IMR-90 (cell line): ENCODE results near the gene DRAP1. TPM values are rescaled to one million over a fixed set of nuclear protein-coding genes. Genes with fewer than 3 reads are reported as not detected.

Source experiments
- ATAC-seq: fragments of 200-7000 bp; cut with Tn5 transposase; 2 replicates; pipeline ENCODE4 v1.9.1; 2020; ENCODE audit warnings: low read depth, mild to moderate bottlenecking, moderate library complexity
- BruUV-seq: library from RNA; stranded (reverse); fragments of 400-500 nt; replicated peaks from 2 replicates; lab custom pipeline; 2021; lab: Mats Ljungman, UMichigan
- CTCF ChIA-PET: fragments of 300-600 bp; formaldehyde crosslinking; extraction: SDS; loops from one replicate; lab custom pipeline; 2021; ENCODE audit warnings: antibody characterized with exemption; lab: Yijun Ruan, JAX
- POLR2A ChIA-PET: fragments of 300-600 bp; sonication (Branson Sonifier 250); formaldehyde crosslinking; loops from one replicate; lab custom pipeline; 2022; ENCODE audit warnings: antibody characterized with exemption; ENCODE audit not compliant: unreplicated experiment; lab: Charles Lee
- DNase-seq: peaks from one replicate; pipeline ENCODE4 v3.0.0; 2013
- H2AFZ ChIP-seq: replicated peaks from 2 replicates; pipeline ENCODE3; 2013; ENCODE audit warnings: low read length, mild to moderate bottlenecking; ENCODE audit not compliant: poor library complexity
- H2AK5ac ChIP-seq: 2 replicates; pipeline ENCODE4 v1.6.1; 2013; ENCODE audit warnings: low read depth, low read length, inconsistent platforms
- H2AK9ac ChIP-seq: replicated peaks from 2 replicates; pipeline ENCODE3; 2013; ENCODE audit warnings: mild to moderate bottlenecking, low read depth, low read length, moderate library complexity; ENCODE audit not compliant: poor library complexity
- H2BK120ac ChIP-seq: 2 replicates; pipeline ENCODE4 v1.6.1; 2013; ENCODE audit warnings: low read depth, low read length, inconsistent platforms
- H2BK15ac ChIP-seq: 3 replicates; pipeline ENCODE4 v1.6.1; 2013; ENCODE audit warnings: low read depth, low read length, inconsistent platforms
- H2BK20ac ChIP-seq: 2 replicates; pipeline ENCODE4 v1.6.1; 2013; ENCODE audit warnings: low read depth, mild to moderate bottlenecking, inconsistent platforms, low read length, moderate library complexity
- H2BK5ac ChIP-seq: 2 replicates; pipeline ENCODE4 v1.6.1; 2013; ENCODE audit warnings: mild to moderate bottlenecking, low read depth, low read length, inconsistent platforms; ENCODE audit not compliant: poor library complexity, severe bottlenecking
- H3K14ac ChIP-seq: replicated peaks from 2 replicates; pipeline ENCODE4 v1.6.1; 2013; ENCODE audit warnings: low read depth, low read length, inconsistent platforms
- H3K18ac ChIP-seq: 2 replicates; pipeline ENCODE4 v1.6.1; 2013; ENCODE audit warnings: low read depth, low read length, control low read depth
- H3K23ac ChIP-seq: 2 replicates; pipeline ENCODE4 v1.6.1; 2013; ENCODE audit warnings: low read depth, low read length, inconsistent platforms
- H3K27ac ChIP-seq: 2 replicates; pipeline ENCODE4 v1.5.1; 2013; ENCODE audit warnings: mild to moderate bottlenecking, control low read depth, low read length; ENCODE audit not compliant: insufficient read depth
- H3K27me3 ChIP-seq: 2 replicates; pipeline ENCODE4 v1.6.1; 2013; ENCODE audit warnings: low read length; ENCODE audit not compliant: control insufficient read depth, insufficient read depth
- H3K36me3 ChIP-seq: 2 replicates; pipeline ENCODE4 v1.6.1; 2013; ENCODE audit warnings: low read length, mixed read lengths; ENCODE audit not compliant: control insufficient read depth, insufficient read depth
- H3K4ac ChIP-seq: 2 replicates; pipeline ENCODE4 v1.6.1; 2013; ENCODE audit warnings: low read depth, low read length, inconsistent platforms
- H3K4me1 ChIP-seq: 2 replicates; pipeline ENCODE4 v1.6.1; 2013; ENCODE audit warnings: low read length, mixed read lengths; ENCODE audit not compliant: control insufficient read depth, insufficient read depth
- H3K4me2 ChIP-seq: 2 replicates; pipeline ENCODE4 v1.6.1; 2013; ENCODE audit warnings: low read depth, mild to moderate bottlenecking, control low read depth, low read length, moderate library complexity
- H3K4me3 ChIP-seq: 2 replicates; pipeline ENCODE4 v1.5.1; 2013; ENCODE audit warnings: low read depth, mild to moderate bottlenecking, control low read depth, low read length, moderate library complexity; ENCODE audit not compliant: insufficient read depth
- H3K56ac ChIP-seq: 2 replicates; pipeline ENCODE4 v1.6.1; 2013; ENCODE audit warnings: low read length, inconsistent platforms; ENCODE audit not compliant: insufficient read depth; ENCODE audit errors: extremely low read depth
- H3K79me1 ChIP-seq, 2 experiments: 2 replicates each; pipeline ENCODE4 v1.6.1; 2013; ENCODE audit warnings: low read length in 2 of 2, inconsistent platforms in 1 of 2, low read depth in 1 of 2
- H3K9ac ChIP-seq: 2 replicates; pipeline ENCODE4 v1.6.1; 2013; ENCODE audit warnings: low read depth, low read length, control low read depth
- H3K9me1 ChIP-seq: 2 replicates; pipeline ENCODE4 v1.6.1; 2013; ENCODE audit warnings: low read length, inconsistent platforms; ENCODE audit not compliant: insufficient read depth
- H3K9me3 ChIP-seq: 2 replicates; pipeline ENCODE4 v1.6.1; 2013; ENCODE audit warnings: low read length; ENCODE audit not compliant: control insufficient read depth, insufficient read depth
- H4K20me1 ChIP-seq: 2 replicates; pipeline ENCODE4 v1.6.1; 2013; ENCODE audit warnings: low read length, inconsistent platforms; ENCODE audit not compliant: insufficient read depth
- H4K5ac ChIP-seq: 2 replicates; pipeline ENCODE4 v1.6.1; 2013; ENCODE audit warnings: mild to moderate bottlenecking, low read depth, low read length, control low read depth
- H4K8ac ChIP-seq, 2 experiments: 2 replicates each; pipeline ENCODE4 v1.6.1; 2013; ENCODE audit warnings: low read depth in 2 of 2, low read length in 2 of 2, control low read depth in 1 of 2, inconsistent platforms in 1 of 2
- H4K91ac ChIP-seq: 2 replicates; pipeline ENCODE4 v1.6.1; 2013; ENCODE audit warnings: low read depth, low read length, inconsistent platforms; ENCODE audit not compliant: insufficient read depth
- BHLHE40 ChIP-seq: fragments of 150-350 bp; IDR thresholded peaks from 2 replicates; pipeline ENCODE4 v1.6.1; 2016; ENCODE audit warnings: mild to moderate bottlenecking, low read depth, low read length
- CEBPB ChIP-seq: IDR thresholded peaks from 2 replicates; pipeline ENCODE4 v1.6.1; 2012; ENCODE audit warnings: low read depth, low read length, improper control_type of control experiment
- CHD1 ChIP-seq: IDR thresholded peaks from 2 replicates; pipeline ENCODE4 v1.6.1; 2012; ENCODE audit warnings: low read depth, low read length, improper control_type of control experiment
- FOS ChIP-seq: fragments of 150-350 bp; IDR thresholded peaks from 2 replicates; pipeline ENCODE4 v1.6.1; 2016; ENCODE audit warnings: low read depth, low read length
- MAFK ChIP-seq: IDR thresholded peaks from 2 replicates; pipeline ENCODE4 v1.6.1; 2012; ENCODE audit warnings: low read depth, low read length, improper control_type of control experiment
- MXI1 ChIP-seq: IDR thresholded peaks from 2 replicates; pipeline ENCODE4 v1.6.1; 2012; ENCODE audit warnings: low read depth, mild to moderate bottlenecking, low read length, moderate library complexity, borderline replicate concordance
- NFE2L2 ChIP-seq: fragments of 150-350 bp; IDR thresholded peaks from 2 replicates; pipeline ENCODE4 v1.6.1; 2016; ENCODE audit warnings: low read depth, mild to moderate bottlenecking, low read length
- POLR2A ChIP-seq: IDR thresholded peaks from 2 replicates; pipeline ENCODE4 v1.6.1; 2012; ENCODE audit warnings: mild to moderate bottlenecking, low read depth, low read length
- RAD21 ChIP-seq: IDR thresholded peaks from 2 replicates; pipeline ENCODE4 v1.6.1; 2012; ENCODE audit warnings: low read length, improper control_type of control experiment
- RCOR1 ChIP-seq: IDR thresholded peaks from 2 replicates; pipeline ENCODE4 v1.6.1; 2012; ENCODE audit warnings: mild to moderate bottlenecking, low read length, improper control_type of control experiment; ENCODE audit not compliant: insufficient replicate concordance
- RFX5 ChIP-seq: IDR thresholded peaks from 2 replicates; pipeline ENCODE4 v1.8.0; 2012; ENCODE audit warnings: low read depth, mild to moderate bottlenecking, low read length, moderate library complexity
- SMC3 ChIP-seq: fragments of 150-350 bp; IDR thresholded peaks from 2 replicates; pipeline ENCODE4 v1.6.1; 2016; ENCODE audit warnings: low read depth, mild to moderate bottlenecking, antibody characterized with exemption, low read length, moderate library complexity
- USF2 ChIP-seq: fragments of 150-350 bp; IDR thresholded peaks from 2 replicates; pipeline ENCODE4 v1.6.1; 2017; ENCODE audit warnings: mild to moderate bottlenecking, antibody characterized with exemption, low read length, low read depth
- WGBS, 2 experiments: methylation state at CpG; one replicate each; pipeline versions ENCODE4 v1.1.5 to v1.1.7; 2013; ENCODE audit warnings: missing lambda C conversion rate in 2 of 2; ENCODE audit not compliant: insufficient read length in 1 of 2; ENCODE audit errors: extremely low coverage in 2 of 2; 5-methylcytosine and 5-hydroxymethylcytosine counted together
- dilution Hi-C: fragments of 300-500 bp; cut with HindIII; formaldehyde crosslinking; loops from one replicate; pipeline ENCODE4 v1.14.3; 2018; ENCODE audit warnings: low sequenced_read_pairs; ENCODE audit not compliant: unreplicated experiment
- in situ Hi-C: fragments of 300-500 bp; cut with MboI; formaldehyde crosslinking; loops from 3 replicates; pipeline ENCODE4 v1.14.3; 2019; ENCODE audit warnings: low sequenced_read_pairs, inconsistent platforms, mixed read lengths
- intact Hi-C: fragments of 100-400 bp; cut with micrococcal nuclease; formaldehyde crosslinking; loops from 2 replicates; pipeline ENCODE4 v1.10.0; 2022
- polyA plus RNA-seq, 3 experiments: library from polyadenylated mRNA; depleted of rRNA; stranded (reverse); fragments of >200 nt; gene quantifications; 2 replicates each; pipeline ENCODE4 v1.2.3, GENCODE V29; 2012; ENCODE audit warnings: low replicate concordance in 1 of 3
- total RNA-seq: library from RNA; depleted of rRNA; stranded (reverse); fragments of >200 nt; gene quantifications from 2 replicates; pipeline ENCODE4 v1.2.3, GENCODE V29; 2012
- TF ChIP-seq, protein P1 (sequence below): conservative IDR thresholded peaks from 2 replicates; pipeline ENCODE4 v1.5.1; 2012; ENCODE audit warnings: mild to moderate bottlenecking, low read depth, low read length, improper control_type of control experiment
- TF ChIP-seq, protein P2 (sequence below): fragments of 150-350 bp; IDR thresholded peaks from 2 replicates; pipeline ENCODE4 v1.6.1; 2016; ENCODE audit warnings: low read depth, mild to moderate bottlenecking, low read length, moderate library complexity, borderline replicate concordance

The DRAP1 gene
- total and polyA plus RNA-seq, 2 of the 4 experiments (the other 2 are of a cell fraction): 237 to 344 TPM

GRCh38 chr11:65960824-65961266, 41.6 kb downstream of the DRAP1 start:
- H2BK120ac ChIP-seq: peak overlapping the region; percentile 49; the same call in 1 of the 2 replicates
- H3K4me1 ChIP-seq: peaks cover 8% of the 10 kb centered on the region
- in situ Hi-C loops (loop anchor here (5.0 kb wide), 1 partner anchor 69 kb away; the partner anchor contains the start of gene CCDC85B), dilution Hi-C loops (no loop called here), intact Hi-C loops (loop anchor here (2.0 to 5.0 kb wide), 2 partner anchors 44 to 72 kb away; partner anchors contain the start of genes C11orf68, DRAP1 and FIBP)
- H2AFZ ChIP-seq: peak overlapping the region; percentile 95
- peak overlapping the region; percentile 62 for H3K18ac ChIP-seq
- DNase-seq (no peak), ATAC-seq (peak; percentile 4; the same call in 1 of the 2 replicates)
- H3K79me1 ChIP-seq: peaks cover 16 to 44% of the 10 kb centered on the region in 2 experiments
- POLR2A ChIA-PET: no interaction called here
- H3K23ac ChIP-seq: peak overlapping the region; percentile 98; the same call in 1 of the 2 replicates
- CTCF ChIA-PET: no interaction called here
- H3K9me1 ChIP-seq: peaks cover 5% of the 10 kb centered on the region; the same call in 1 of the 2 replicates
- H4K91ac ChIP-seq: peak overlapping the region; percentile 98
- no peak overlapping the region for H2BK20ac ChIP-seq
- H3K9ac ChIP-seq: peak overlapping the region; percentile 98
- peak overlapping the region; percentile 59 for H3K4me3 ChIP-seq
- H4K5ac ChIP-seq: peak overlapping the region; percentile 96
- H3K4me2 ChIP-seq: peak overlapping the region; percentile 71
- H3K27me3 ChIP-seq: no peaks in the 10 kb centered on the region
- peak overlapping the region; percentile 97 for H2AK9ac ChIP-seq
- no peaks in the 10 kb centered on the region for H3K9me3 ChIP-seq
- peaks cover 17% of the 10 kb centered on the region for H3K36me3 ChIP-seq
- H2AK5ac ChIP-seq: peak overlapping the region; percentile 96
- TF ChIP-seq RAD21 (no peak), RFX5 (no peak), BHLHE40 (no peak), USF2 (no peak), SMC3 (no peak), RCOR1 (no peak), CEBPB (no peak), MAFK (no peak), CHD1 (no peak), MXI1 (no peak), POLR2A (no peak), FOS (no peak), NFE2L2 (no peak)
- TF ChIP-seq, protein P1, sequence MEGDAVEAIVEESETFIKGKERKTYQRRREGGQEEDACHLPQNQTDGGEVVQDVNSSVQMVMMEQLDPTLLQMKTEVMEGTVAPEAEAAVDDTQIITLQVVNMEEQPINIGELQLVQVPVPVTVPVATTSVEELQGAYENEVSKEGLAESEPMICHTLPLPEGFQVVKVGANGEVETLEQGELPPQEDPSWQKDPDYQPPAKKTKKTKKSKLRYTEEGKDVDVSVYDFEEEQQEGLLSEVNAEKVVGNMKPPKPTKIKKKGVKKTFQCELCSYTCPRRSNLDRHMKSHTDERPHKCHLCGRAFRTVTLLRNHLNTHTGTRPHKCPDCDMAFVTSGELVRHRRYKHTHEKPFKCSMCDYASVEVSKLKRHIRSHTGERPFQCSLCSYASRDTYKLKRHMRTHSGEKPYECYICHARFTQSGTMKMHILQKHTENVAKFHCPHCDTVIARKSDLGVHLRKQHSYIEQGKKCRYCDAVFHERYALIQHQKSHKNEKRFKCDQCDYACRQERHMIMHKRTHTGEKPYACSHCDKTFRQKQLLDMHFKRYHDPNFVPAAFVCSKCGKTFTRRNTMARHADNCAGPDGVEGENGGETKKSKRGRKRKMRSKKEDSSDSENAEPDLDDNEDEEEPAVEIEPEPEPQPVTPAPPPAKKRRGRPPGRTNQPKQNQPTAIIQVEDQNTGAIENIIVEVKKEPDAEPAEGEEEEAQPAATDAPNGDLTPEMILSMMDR: no peak
- TF ChIP-seq, protein P2, sequence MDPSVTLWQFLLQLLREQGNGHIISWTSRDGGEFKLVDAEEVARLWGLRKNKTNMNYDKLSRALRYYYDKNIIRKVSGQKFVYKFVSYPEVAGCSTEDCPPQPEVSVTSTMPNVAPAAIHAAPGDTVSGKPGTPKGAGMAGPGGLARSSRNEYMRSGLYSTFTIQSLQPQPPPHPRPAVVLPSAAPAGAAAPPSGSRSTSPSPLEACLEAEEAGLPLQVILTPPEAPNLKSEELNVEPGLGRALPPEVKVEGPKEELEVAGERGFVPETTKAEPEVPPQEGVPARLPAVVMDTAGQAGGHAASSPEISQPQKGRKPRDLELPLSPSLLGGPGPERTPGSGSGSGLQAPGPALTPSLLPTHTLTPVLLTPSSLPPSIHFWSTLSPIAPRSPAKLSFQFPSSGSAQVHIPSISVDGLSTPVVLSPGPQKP: no peak
- H3K14ac ChIP-seq: peak overlapping the region; percentile 98
- no TSS peak for BruUV-seq
- peak overlapping the region; percentile 100 for H4K8ac ChIP-seq
- H3K27ac ChIP-seq: peak overlapping the region; percentile 98
- H2BK15ac ChIP-seq: peak overlapping the region; percentile 20; the same call in 1 of the 3 replicates
- peaks cover 7% of the 10 kb centered on the region; the same call in 1 of the 2 replicates for H4K20me1 ChIP-seq
- H2BK5ac ChIP-seq: peak overlapping the region; percentile 84
- WGBS, 2 experiments: 57% methylated on average over 5 of the region's 16 CpGs; no CpG with 5 or more reads in 1 of the 2 experiments
- peak overlapping the region; percentile 96 for H3K56ac ChIP-seq
- H3K4ac ChIP-seq: peak overlapping the region; percentile 95
